ENCODE data around the gene HEG1. TPM values are rescaled to one million over a fixed set of nuclear protein-coding genes. Genes with fewer than 3 reads are reported as not detected.

The HEG1 gene
- total RNA-seq, 1 experiment from 2014 or later = 69.8 TPM

DNA sequence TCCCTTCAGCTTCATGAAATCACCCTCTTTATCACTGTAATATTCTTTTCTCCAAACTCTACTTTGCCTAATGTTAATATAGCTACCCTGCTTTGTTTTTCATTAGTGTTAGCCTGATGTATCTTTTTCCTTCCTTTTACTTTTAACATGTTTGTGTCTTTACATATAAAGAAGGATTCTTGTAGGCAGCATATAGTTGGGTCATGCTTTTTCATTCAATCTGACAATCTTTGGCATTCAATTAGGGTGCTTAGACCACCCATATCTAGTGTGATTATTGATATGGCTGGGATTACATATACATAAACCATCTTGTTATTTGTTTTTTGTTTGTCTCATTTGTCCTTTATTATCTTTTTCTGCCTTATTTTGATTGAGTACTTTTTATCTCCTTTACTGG lies 34.9 kb upstream of the HEG1 start:
- ChIA-PET POLR2A (no interaction called here), CTCF (no interaction called here)

DNA sequence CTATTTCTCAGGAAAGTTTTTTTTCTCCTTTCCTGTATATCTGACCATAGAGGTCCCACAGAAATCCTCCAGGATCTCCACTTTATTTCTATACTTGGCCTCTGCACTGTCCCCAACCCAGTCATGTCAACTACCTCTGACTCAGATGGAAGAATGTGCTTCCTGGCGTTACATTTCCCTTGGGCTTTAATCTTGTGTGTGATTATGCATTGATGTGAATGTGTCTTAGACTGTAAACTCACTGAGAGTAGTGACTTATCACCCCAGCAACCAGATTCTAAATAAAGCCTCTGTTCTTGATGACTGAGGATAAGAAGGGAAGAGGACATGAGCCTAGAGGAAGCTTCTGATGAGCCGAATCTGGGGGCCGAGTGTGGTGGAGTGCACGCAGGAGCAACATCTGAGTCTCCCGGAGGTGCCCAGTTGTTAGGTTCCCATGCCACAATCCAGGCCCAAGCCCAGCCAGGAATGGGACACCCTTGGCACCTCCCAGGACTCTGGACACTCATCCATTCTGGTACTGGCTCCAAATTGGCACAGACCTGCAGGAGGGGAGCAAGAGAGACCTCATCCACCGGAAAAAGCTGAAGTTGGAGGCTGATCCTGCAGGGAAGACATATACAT lies 32.1 kb upstream of the HEG1 start:
- POLR2A ChIA-PET = no interaction called here

More for the DNA sequence above, 34.9 kb upstream of the HEG1 start:
- Histone ChIP-seq H3K9me3 (no peaks in the 10 kb centered on the region), H3K4me1 (no peaks in the 10 kb centered on the region), H3K4me3 (ENCODE audit: low read depth, low read length) (no peak overlapping the region), H3K27me3 (replicated peaks; ENCODE audit: control insufficient read depth, insufficient read depth, low read length) (no peaks in the 10 kb centered on the region), H3K36me3 (ENCODE audit: control insufficient read depth, insufficient read depth, low read length) (no peaks in the 10 kb centered on the region; the same call in 1 of the 2 replicates)
- no peak for DNase-seq
- intact Hi-C loops (cut with micrococcal nuclease; ENCODE audit: unreplicated experiment) = no loop called here
- Mint-ChIP-seq H3K27ac (ENCODE audit: unreplicated experiment) (no peak overlapping the region), H3K4me3 (ENCODE audit: unreplicated experiment) (no peak overlapping the region), H3K9me3 (ENCODE audit: unreplicated experiment) (no peaks in the 10 kb centered on the region), H3K36me3 (ENCODE audit: insufficient read depth, unreplicated experiment) (peaks cover 10% of the 10 kb centered on the region), H3K4me1 (ENCODE audit: low read depth, unreplicated experiment) (no peaks in the 10 kb centered on the region), H3K27me3 (ENCODE audit: insufficient read depth, unreplicated experiment) (no peaks in the 10 kb centered on the region)
- no TSS peak for BruUV-seq (replicated peaks)
- TF ChIP-seq, protein P1, sequence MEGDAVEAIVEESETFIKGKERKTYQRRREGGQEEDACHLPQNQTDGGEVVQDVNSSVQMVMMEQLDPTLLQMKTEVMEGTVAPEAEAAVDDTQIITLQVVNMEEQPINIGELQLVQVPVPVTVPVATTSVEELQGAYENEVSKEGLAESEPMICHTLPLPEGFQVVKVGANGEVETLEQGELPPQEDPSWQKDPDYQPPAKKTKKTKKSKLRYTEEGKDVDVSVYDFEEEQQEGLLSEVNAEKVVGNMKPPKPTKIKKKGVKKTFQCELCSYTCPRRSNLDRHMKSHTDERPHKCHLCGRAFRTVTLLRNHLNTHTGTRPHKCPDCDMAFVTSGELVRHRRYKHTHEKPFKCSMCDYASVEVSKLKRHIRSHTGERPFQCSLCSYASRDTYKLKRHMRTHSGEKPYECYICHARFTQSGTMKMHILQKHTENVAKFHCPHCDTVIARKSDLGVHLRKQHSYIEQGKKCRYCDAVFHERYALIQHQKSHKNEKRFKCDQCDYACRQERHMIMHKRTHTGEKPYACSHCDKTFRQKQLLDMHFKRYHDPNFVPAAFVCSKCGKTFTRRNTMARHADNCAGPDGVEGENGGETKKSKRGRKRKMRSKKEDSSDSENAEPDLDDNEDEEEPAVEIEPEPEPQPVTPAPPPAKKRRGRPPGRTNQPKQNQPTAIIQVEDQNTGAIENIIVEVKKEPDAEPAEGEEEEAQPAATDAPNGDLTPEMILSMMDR (IDR thresholded peaks at IDR 0.05; ENCODE audit: insufficient read depth in 1 of 2, low read depth in 1 of 2, low read length in 1 of 2, severe bottlenecking in 1 of 2, unreplicated experiment in 1 of 2) = no peak

DNA sequence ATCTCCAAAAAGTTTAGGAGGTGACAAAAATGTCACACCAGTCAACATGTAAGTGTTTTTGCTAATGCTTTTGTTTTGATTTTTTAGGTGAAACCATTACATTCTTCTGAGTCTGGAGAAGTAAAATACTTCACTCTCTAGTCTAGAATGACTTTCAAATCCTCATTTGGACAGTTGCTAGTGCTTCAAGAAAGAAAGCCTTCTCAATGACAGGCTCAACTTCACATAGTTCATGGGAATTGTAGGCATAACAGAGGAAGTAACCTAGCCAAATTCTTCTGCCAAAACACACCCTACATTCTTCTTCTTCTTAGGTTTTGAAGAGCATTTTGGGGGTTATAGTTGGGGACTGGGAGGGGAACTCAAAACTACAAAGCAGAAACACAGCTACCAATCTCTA lies 29.4 kb upstream of the HEG1 start:
- TF ChIP-seq, protein P1 (IDR thresholded peaks at IDR 0.05; ENCODE audit: insufficient read depth in 1 of 2, low read depth in 1 of 2, low read length in 1 of 2, severe bottlenecking in 1 of 2, unreplicated experiment in 1 of 2) = no peak
- ChIA-PET POLR2A (no interaction called here), CTCF (no interaction called here)
- BruUV-seq (replicated peaks) = no TSS peak
- Histone ChIP-seq H3K36me3 (ENCODE audit: control insufficient read depth, insufficient read depth, low read length) (no peaks in the 10 kb centered on the region), H3K27me3 (replicated peaks; ENCODE audit: control insufficient read depth, insufficient read depth, low read length) (no peaks in the 10 kb centered on the region), H3K4me1 (peaks cover 14% of the 10 kb centered on the region), H3K9me3 (no peaks in the 10 kb centered on the region), H3K4me3 (ENCODE audit: low read depth, low read length) (no peak overlapping the region)
- peaks cover 31% of the 10 kb centered on the region for H3K36me3 Mint-ChIP-seq (ENCODE audit: insufficient read depth, unreplicated experiment)
- H3K4me1 Mint-ChIP-seq (ENCODE audit: low read depth, unreplicated experiment) = peaks cover 6% of the 10 kb centered on the region
- intact Hi-C loops (cut with micrococcal nuclease; ENCODE audit: unreplicated experiment) = no loop called here
- H3K27me3 Mint-ChIP-seq (ENCODE audit: insufficient read depth, unreplicated experiment) = no peaks in the 10 kb centered on the region
- no peaks in the 10 kb centered on the region for H3K9me3 Mint-ChIP-seq (ENCODE audit: unreplicated experiment)
- H3K4me3 Mint-ChIP-seq (ENCODE audit: unreplicated experiment) = no peak overlapping the region
- no peak for DNase-seq
- no peak overlapping the region for H3K27ac Mint-ChIP-seq (ENCODE audit: unreplicated experiment)

More for the DNA sequence above, 32.1 kb upstream of the HEG1 start:
- TF ChIP-seq, protein P1 (IDR thresholded peaks at IDR 0.05; ENCODE audit: insufficient read depth in 1 of 2, low read depth in 1 of 2, low read length in 1 of 2, severe bottlenecking in 1 of 2, unreplicated experiment in 1 of 2) = no peak
- intact Hi-C loops (cut with micrococcal nuclease; ENCODE audit: unreplicated experiment) = no loop called here
- no TSS peak for BruUV-seq (replicated peaks)
- Mint-ChIP-seq H3K9me3 (ENCODE audit: unreplicated experiment) (no peaks in the 10 kb centered on the region), H3K4me3 (ENCODE audit: unreplicated experiment) (no peak overlapping the region), H3K36me3 (ENCODE audit: insufficient read depth, unreplicated experiment) (peaks cover 15% of the 10 kb centered on the region), H3K4me1 (ENCODE audit: low read depth, unreplicated experiment) (no peaks in the 10 kb centered on the region), H3K27ac (ENCODE audit: unreplicated experiment) (no peak overlapping the region), H3K27me3 (ENCODE audit: insufficient read depth, unreplicated experiment) (no peaks in the 10 kb centered on the region)
- H3K36me3 ChIP-seq (ENCODE audit: control insufficient read depth, insufficient read depth, low read length) = no peaks in the 10 kb centered on the region; the same call in 1 of the 2 replicates
- DNase-seq = no peak
- H3K9me3 ChIP-seq = no peaks in the 10 kb centered on the region
- H3K4me3 ChIP-seq (ENCODE audit: low read depth, low read length) = no peak overlapping the region
- no peaks in the 10 kb centered on the region for H3K27me3 ChIP-seq (replicated peaks; ENCODE audit: control insufficient read depth, insufficient read depth, low read length)
- CTCF ChIA-PET = no interaction called here
- H3K4me1 ChIP-seq = no peaks in the 10 kb centered on the region

Data from Caco-2 (cell line).